Measurements from ENCODE around the gene CABP2.
"Not testable (repeated sequence)": the region's sequence is repeated elsewhere in the genome, so short reads cannot be mapped to it uniquely, and the experiment has no call there.

The CABP2 gene

DNA sequence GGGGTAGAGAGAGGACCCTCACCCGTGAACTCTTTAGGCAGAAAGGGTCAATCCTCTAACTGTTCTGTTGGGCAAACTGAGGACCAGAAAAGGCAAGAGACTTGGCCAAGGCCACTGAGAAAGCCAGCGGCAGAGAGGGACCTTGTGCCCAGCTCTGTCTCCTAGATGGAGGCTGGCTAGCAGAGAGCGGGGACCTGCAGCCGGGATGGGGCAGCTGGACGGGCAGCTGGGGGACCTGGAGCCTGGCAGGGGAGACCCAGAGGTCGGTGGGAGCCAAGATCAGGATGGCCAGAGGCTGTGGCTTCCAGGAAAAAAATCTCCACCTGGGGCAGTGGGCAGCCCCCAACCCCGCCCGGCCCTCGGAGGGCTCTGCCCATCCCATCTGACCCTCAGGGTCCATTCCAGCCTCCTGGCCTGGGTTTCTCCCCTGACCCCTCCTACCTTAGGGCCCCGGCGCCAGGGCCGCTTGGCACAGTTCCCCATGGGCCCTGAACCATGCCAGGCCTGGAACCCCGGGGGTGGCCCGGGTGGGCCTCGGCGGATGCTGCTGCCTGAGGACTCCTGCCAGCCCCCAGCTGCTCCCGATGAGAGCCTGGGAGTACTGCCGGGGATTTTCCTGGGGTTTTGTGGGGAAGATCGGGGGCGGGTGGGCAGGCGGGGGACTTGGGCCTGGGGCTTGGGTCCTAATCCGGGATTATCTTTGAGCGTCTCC lies at the start of gene CABP2:
Gene CABP2 (minus strand): TSS at position 603 of the 712 bp plus-strand sequence. CDS start 120 bp downstream, at position 483.
- no peak within 1 kb of the TSS for H3K4me3 ChIP-seq (ENCODE audit: control insufficient read depth, low read depth, low read length)
- no peak for DNase-seq (ENCODE audit: low read depth)
- TF ChIP-seq, protein P1, sequence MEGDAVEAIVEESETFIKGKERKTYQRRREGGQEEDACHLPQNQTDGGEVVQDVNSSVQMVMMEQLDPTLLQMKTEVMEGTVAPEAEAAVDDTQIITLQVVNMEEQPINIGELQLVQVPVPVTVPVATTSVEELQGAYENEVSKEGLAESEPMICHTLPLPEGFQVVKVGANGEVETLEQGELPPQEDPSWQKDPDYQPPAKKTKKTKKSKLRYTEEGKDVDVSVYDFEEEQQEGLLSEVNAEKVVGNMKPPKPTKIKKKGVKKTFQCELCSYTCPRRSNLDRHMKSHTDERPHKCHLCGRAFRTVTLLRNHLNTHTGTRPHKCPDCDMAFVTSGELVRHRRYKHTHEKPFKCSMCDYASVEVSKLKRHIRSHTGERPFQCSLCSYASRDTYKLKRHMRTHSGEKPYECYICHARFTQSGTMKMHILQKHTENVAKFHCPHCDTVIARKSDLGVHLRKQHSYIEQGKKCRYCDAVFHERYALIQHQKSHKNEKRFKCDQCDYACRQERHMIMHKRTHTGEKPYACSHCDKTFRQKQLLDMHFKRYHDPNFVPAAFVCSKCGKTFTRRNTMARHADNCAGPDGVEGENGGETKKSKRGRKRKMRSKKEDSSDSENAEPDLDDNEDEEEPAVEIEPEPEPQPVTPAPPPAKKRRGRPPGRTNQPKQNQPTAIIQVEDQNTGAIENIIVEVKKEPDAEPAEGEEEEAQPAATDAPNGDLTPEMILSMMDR (IDR thresholded peaks at IDR 0.05; ENCODE audit: control insufficient read depth, insufficient read depth, low read depth, low read length, missing control alignments), result no peak

DNA sequence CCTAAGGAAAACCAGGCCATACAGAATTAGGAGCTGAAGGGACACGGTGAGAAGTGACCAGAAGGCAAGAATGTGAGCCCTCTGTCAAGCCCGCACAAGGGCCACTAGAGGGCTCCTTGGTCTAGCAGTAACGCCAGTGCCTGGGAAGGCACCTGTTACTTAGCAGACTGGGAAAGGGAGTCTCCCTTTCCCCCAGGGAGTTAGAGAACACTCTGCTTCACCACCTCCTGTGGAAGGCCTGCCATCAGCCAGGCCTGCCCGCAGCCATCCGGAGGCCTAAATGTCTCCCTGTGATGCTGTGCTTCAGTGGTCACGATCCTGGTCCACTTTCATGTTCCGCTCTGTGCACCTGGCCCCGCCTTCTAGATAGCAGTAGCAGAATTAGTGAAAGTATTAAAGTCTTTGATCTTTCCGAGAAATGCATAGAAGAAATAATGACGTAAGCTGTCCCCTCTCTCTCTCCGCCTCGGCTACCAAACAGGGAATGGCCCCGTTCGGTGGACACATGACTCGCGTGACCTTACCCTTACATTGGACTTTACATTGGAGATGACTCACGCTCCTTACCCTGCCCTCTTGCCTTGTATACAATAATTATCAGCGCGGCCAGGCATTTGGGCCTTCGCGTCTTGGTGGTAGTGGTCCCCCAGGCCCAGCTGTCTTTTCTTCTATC lies 49.6 kb upstream of the CABP2 start:
- H3K4me3 ChIP-seq (ENCODE audit: control insufficient read depth, low read depth, low read length), result no peak overlapping the region
- TF ChIP-seq, protein P1 (IDR thresholded peaks at IDR 0.05; ENCODE audit: control insufficient read depth, insufficient read depth, low read depth, low read length, missing control alignments), result peak; percentile 80
- DNase-seq (ENCODE audit: low read depth), result peak; percentile 16

DNA sequence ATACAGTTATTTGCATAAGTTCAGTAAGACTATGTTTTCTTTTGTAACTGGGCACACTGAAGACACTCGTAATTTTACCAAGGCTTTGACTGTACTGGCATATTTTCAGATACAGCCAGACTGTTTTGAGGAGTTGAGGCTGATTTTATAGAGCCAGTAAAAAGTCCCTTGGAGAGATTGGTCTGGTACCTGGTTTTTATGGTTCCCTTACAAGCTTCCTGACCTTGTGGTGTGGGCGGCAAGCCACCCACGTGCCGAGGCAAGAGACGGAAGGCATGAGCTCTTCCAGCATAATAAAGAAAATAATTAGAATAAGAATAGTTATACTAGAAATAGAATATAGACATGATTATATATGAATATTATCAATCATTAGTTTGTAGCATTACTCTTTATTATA lies 49.1 kb upstream of the CABP2 start:
- TF ChIP-seq, protein P1 (IDR thresholded peaks at IDR 0.05; ENCODE audit: control insufficient read depth, insufficient read depth, low read depth, low read length, missing control alignments), result no peak
- H3K4me3 ChIP-seq (ENCODE audit: control insufficient read depth, low read depth, low read length), result no peak overlapping the region
- DNase-seq (ENCODE audit: low read depth), result no peak

DNA sequence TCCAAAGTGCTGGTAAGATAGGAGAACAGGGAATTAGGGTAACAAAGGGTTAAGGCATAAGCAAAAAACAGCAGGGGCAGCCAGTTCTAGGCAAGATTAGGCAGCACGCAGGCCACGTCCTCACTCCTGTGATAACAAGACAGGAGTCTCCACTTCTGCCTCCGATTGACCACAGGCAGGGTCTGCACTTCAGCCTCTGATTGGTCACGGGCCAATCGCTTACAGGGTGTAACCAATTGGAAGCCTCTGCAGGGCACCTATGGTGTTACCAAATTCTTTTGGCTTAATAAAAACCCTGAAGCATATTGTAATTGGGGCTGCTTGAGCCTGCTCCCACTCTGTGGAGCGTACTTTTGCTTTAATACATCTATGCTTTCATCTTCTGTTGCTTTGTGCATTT lies 48.2 kb upstream of the CABP2 start:
- no peak for DNase-seq (ENCODE audit: low read depth)
- TF ChIP-seq, protein P1 (IDR thresholded peaks at IDR 0.05; ENCODE audit: control insufficient read depth, insufficient read depth, low read depth, low read length, missing control alignments), result no peak
- no peak overlapping the region for H3K4me3 ChIP-seq (ENCODE audit: control insufficient read depth, low read depth, low read length)

DNA sequence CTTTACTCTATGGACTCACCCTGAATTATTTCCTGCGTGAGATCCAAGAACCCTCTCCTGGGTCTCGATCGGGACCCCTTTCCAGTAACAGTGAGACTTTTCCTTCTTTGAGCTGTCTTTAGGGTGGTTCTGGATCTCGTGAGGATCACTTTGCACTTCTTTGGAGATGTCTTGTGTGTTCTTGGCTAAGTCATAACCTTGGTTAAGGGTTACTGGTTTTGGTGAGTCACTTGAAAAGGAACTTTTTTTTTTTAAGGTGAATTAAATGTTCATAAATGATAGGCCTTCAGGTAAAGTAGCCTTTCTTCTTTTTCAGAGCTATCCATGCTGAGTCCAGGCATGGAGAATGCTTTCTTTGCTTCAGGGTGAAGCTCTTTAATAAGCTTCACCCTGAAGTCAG lies 41.0 kb upstream of the CABP2 start:
- no peak for DNase-seq (ENCODE audit: low read depth)
- TF ChIP-seq, protein P1 (IDR thresholded peaks at IDR 0.05; ENCODE audit: control insufficient read depth, insufficient read depth, low read depth, low read length, missing control alignments), result no peak
- H3K4me3 ChIP-seq (ENCODE audit: control insufficient read depth, low read depth, low read length), result no peak overlapping the region

DNA sequence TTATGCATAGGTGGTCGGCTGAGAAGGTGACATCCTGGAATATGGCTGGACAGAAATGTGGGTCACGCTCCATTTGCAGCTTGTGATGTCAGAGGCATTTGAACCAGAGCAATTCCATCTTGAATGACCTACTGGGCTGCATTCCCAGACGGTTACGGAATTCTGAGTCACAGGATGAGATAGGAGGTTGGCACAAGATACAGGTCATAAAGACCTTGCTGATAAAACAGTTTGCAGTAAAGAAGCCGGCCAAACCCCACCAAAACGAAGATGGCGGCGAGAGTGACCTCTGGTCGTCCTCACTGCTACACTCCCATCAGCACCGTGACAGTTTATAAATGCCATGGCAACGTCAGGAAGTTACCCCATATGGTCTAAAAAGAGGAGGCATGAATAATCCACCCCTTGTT lies 40.5 kb upstream of the CABP2 start:
- H3K4me3 ChIP-seq (ENCODE audit: control insufficient read depth, low read depth, low read length), result not testable (repeated sequence)
- peak; percentile 17 for DNase-seq (ENCODE audit: low read depth)

DNA sequence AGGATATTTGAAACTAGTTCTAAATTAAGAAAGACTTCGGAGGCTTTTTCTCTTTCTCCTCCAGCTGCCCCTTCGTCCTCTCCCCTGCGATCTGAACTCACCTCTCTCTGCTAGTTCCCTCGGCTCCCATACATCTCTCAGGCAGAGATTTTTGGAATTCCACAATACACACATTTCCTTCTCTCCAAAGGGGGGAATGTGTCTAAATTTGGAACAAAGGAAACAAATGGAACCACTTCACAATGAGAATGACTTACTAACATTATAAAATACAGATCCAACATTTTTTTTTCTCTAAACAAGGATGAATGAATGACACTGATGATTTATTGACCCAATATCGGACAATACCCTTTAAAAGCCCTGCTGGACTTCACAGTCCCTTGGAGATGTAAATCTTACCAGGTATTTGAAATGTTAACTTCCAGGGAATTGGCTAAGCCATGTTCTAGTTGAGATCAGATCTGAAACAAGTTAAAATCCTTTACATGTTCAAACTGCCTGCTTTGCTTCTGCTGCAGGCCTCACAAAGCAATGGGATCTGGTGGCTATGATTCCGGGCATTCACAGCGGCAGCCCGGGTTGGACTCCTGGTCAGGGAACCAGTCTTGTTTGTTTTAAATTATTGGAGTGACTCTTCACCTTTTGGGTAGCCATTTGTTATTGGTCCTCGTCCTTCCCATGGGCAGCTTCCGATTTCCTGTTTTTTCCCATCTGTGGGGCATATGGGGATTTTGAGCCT lies 39.9 kb upstream of the CABP2 start:
- TF ChIP-seq, protein P1 (IDR thresholded peaks at IDR 0.05; ENCODE audit: control insufficient read depth, insufficient read depth, low read depth, low read length, missing control alignments), result no peak
- no peak overlapping the region for H3K4me3 ChIP-seq (ENCODE audit: control insufficient read depth, low read depth, low read length)
- no peak for DNase-seq (ENCODE audit: low read depth)
